ENCODE results near the gene CCSER2. TPM values are rescaled to one million over a fixed set of nuclear protein-coding genes. Genes with fewer than 3 reads are reported as not detected.
A peak's percentile ranks its signal among the peaks of the same experiment; 100 is the strongest.

CCSER2 gene
- polyA plus RNA-seq, 3 donors = 7.4 to 23.3 (median 14.3) TPM

DNA sequence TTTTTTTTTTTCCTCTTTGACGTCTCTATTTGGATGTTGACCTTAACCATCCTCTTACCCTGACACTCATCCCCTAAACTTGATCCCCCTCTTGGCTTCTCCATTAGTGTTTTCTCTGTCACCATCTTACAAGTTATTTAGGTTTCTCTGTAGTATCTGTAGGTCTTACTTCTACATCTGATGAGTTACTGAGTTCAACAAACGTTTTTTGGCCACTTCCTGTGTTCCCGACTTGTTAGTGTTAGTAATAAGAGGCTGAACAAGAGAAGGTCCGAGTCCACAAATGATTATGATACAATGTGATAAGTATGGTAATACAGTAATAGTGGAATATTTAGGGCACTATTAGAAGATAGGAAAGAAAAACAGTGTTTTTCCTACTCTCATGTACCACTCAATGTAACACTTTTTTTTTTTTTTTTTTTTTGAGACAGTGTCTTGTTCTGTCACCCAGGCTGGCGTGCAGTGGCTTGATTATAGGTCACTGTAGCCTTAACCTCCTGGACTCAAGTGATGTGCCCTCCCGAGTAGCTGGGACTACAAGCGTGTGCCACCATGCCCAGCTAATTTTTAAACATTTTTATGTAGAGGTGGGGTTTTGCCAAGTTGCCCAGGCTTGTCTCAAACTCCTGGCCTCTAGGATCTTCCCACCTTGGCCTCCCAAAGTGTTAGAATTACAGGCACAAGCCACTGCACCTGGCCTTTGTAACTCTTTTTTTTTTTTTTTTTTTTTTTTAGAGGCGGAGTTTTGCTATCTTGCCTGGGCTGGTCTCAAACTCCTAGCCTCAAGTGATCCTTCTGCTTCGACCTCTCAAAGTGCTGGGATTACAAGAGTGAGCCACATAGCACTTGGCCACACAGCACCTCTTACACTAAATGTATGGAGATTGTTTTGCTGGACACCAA is 12.5 kb downstream of the CCSER2 start:
- no peaks in the 10 kb centered on the region for H3K4me1 ChIP-seq (ENCODE audit: control insufficient read depth in 1 of 2, insufficient read depth in 2 of 2, low read length in 2 of 2)
- no peak overlapping the region for H3K4me3 Mint-ChIP-seq
- H3K27me3 ChIP-seq (ENCODE audit: control insufficient read depth in 2 of 2, insufficient read depth in 2 of 2, low read length in 2 of 2) = no peaks in the 10 kb centered on the region

DNA sequence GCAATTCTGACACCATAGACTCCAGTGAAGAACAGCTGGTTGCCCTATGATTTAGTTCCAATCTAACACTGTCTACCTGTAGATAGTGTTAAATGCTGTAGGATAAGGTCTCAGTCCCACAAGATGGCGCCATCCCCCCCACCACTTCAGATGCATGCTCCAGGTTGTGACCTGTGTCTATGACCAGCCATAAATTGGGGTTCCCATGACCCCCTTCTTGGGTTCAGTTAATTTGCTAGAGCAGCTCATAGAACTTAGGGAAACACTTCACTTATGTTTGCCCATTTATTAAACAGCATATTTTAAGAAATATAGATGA is 13.1 kb downstream of the CCSER2 start:
- peaks cover 4% of the 10 kb centered on the region for H3K4me1 Mint-ChIP-seq
- Histone ChIP-seq H3K79me2 (ENCODE audit: insufficient read depth, low read length) (peaks cover 6% of the 10 kb centered on the region), H2AFZ (ENCODE audit: insufficient read depth, low read depth, low read length, poor library complexity, severe bottlenecking) (no peak overlapping the region), H3K27ac (ENCODE audit: low read depth in 1 of 2, low read length in 2 of 2) (no peak overlapping the region), H3K4me1 (ENCODE audit: control insufficient read depth in 1 of 2, insufficient read depth in 2 of 2, low read length in 2 of 2) (no peaks in the 10 kb centered on the region), H3K4me2 (replicated peaks; ENCODE audit: extremely low read depth, low read length, poor library complexity, severe bottlenecking) (no peak overlapping the region), H3K36me3 (replicated peaks in 1 of 2; ENCODE audit: control insufficient read depth in 1 of 2, insufficient read depth in 2 of 2, low read length in 2 of 2) (no peaks in the 10 kb centered on the region), H3K4me3 (replicated peaks in 1 of 3; ENCODE audit: low read depth in 2 of 3, low read length in 3 of 3) (no peak overlapping the region), H4K20me1 (ENCODE audit: insufficient read depth, low read length) (peaks cover 53% of the 10 kb centered on the region), H3K27me3 (ENCODE audit: control insufficient read depth in 2 of 2, insufficient read depth in 2 of 2, low read length in 2 of 2) (no peaks in the 10 kb centered on the region), H3K9ac (ENCODE audit: insufficient read depth, low read length, poor library complexity, severe bottlenecking) (no peak overlapping the region), H3K9me3 (replicated peaks in 1 of 2; ENCODE audit: control insufficient read depth in 1 of 2, insufficient read depth in 1 of 2, low read length in 2 of 2) (no peaks in the 10 kb centered on the region)
- no CpG with 5 or more reads among the region's 1 CpG for WGBS (ENCODE audit: insufficient coverage)
- peak overlapping the region in 1 of 7 donors; percentile 24 for H3K27ac Mint-ChIP-seq
- peaks cover 0 to 1% (median 0%) of the 10 kb centered on the region in 7 donors for H3K9me3 Mint-ChIP-seq
- peaks cover 4 to 7% of the 10 kb centered on the region in 2 donors for H3K36me3 Mint-ChIP-seq
- H3K4me3 Mint-ChIP-seq = no peak overlapping the region
- intact Hi-C loops (cut with micrococcal nuclease) = no loop called here
- no peak for DNase-seq
- TF ChIP-seq, protein P1, sequence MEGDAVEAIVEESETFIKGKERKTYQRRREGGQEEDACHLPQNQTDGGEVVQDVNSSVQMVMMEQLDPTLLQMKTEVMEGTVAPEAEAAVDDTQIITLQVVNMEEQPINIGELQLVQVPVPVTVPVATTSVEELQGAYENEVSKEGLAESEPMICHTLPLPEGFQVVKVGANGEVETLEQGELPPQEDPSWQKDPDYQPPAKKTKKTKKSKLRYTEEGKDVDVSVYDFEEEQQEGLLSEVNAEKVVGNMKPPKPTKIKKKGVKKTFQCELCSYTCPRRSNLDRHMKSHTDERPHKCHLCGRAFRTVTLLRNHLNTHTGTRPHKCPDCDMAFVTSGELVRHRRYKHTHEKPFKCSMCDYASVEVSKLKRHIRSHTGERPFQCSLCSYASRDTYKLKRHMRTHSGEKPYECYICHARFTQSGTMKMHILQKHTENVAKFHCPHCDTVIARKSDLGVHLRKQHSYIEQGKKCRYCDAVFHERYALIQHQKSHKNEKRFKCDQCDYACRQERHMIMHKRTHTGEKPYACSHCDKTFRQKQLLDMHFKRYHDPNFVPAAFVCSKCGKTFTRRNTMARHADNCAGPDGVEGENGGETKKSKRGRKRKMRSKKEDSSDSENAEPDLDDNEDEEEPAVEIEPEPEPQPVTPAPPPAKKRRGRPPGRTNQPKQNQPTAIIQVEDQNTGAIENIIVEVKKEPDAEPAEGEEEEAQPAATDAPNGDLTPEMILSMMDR (IDR thresholded peaks at IDR 0.05) = peak; percentile 15
- no peaks in the 10 kb centered on the region for H3K27me3 Mint-ChIP-seq (ENCODE audit: low read depth in 3 of 3)

More for the DNA sequence above, 12.5 kb downstream of the CCSER2 start:
- Mint-ChIP-seq H3K9me3 (peaks cover 0 to 1% (median 0%) of the 10 kb centered on the region in 7 donors), H3K27ac (no peak overlapping the region), H3K4me1 (peaks cover 4% of the 10 kb centered on the region), H3K36me3 (peaks cover 4 to 7% of the 10 kb centered on the region in 2 donors), H3K27me3 (ENCODE audit: low read depth in 3 of 3) (no peaks in the 10 kb centered on the region)
- Histone ChIP-seq H3K36me3 (replicated peaks in 1 of 2; ENCODE audit: control insufficient read depth in 1 of 2, insufficient read depth in 2 of 2, low read length in 2 of 2) (no peaks in the 10 kb centered on the region), H3K27ac (ENCODE audit: low read depth in 1 of 2, low read length in 2 of 2) (no peak overlapping the region), H3K9me3 (replicated peaks in 1 of 2; ENCODE audit: control insufficient read depth in 1 of 2, insufficient read depth in 1 of 2, low read length in 2 of 2) (no peaks in the 10 kb centered on the region), H3K4me3 (replicated peaks in 1 of 3; ENCODE audit: low read depth in 2 of 3, low read length in 3 of 3) (no peak overlapping the region), H3K4me2 (replicated peaks; ENCODE audit: extremely low read depth, low read length, poor library complexity, severe bottlenecking) (no peak overlapping the region), H3K79me2 (ENCODE audit: insufficient read depth, low read length) (peaks cover 6% of the 10 kb centered on the region), H3K9ac (ENCODE audit: insufficient read depth, low read length, poor library complexity, severe bottlenecking) (no peak overlapping the region), H2AFZ (ENCODE audit: insufficient read depth, low read depth, low read length, poor library complexity, severe bottlenecking) (no peak overlapping the region), H4K20me1 (ENCODE audit: insufficient read depth, low read length) (peaks cover 59% of the 10 kb centered on the region)
- TF ChIP-seq, protein P1 (IDR thresholded peaks at IDR 0.05) = no peak
- DNase-seq = no peak
- intact Hi-C loops (cut with micrococcal nuclease) = no loop called here
- no CpG with 5 or more reads among the region's 9 CpGs for WGBS (ENCODE audit: insufficient coverage)

Data from CD14-positive monocyte (primary cell).